AG08396 (cell line): ENCODE results near the gene GRIP1.

Source experiments
- DNase-seq: peaks from one replicate; pipeline ENCODE4 v3.0.0; 2012; ENCODE audit warnings: low spot score, mixed read lengths

GRIP1 gene

GRCh38 chr12:66640691-66641460, 38.0 kb downstream of the GRIP1 start:
- DNase-seq: no peak

- no peak for DNase-seq
These were observed 40.2 kb downstream of the GRIP1 start for GRCh38 chr12:66638666-66639065.

GRCh38 chr12:66637699-66638301, 41.1 kb downstream of the GRIP1 start:
- no peak for DNase-seq

GRCh38 chr12:66636771-66637170, 42.1 kb downstream of the GRIP1 start:
- DNase-seq: no peak

DNA sequence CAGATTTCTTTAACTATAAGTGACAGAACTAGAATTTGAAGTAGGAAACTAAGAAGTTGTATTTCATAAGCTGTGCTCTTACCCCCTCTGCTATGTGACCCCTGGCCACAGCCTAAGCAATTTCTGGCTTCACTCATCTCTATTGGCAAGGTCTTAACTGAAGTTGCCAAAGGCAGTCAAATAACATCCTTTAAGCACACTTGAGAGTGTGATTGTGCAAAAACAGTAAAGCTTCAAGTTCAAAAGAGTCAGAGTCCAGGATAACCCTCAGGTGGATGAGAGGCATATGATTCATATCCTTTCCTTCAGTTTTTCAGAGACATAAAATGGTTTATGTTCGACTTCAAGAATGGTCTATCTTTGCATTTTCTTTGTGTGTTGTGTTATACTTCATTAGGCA, 45.2 kb downstream of the GRIP1 start:
- no peak for DNase-seq

GRCh38 chr12:66629138-66629870, 49.6 kb downstream of the GRIP1 start:
- no peak for DNase-seq

GRCh38 chr12:66627988-66628317, 50.9 kb downstream of the GRIP1 start:
- DNase-seq: no peak

GRCh38 chr12:66627270-66627987, 51.4 kb downstream of the GRIP1 start:
- DNase-seq: no peak

DNA sequence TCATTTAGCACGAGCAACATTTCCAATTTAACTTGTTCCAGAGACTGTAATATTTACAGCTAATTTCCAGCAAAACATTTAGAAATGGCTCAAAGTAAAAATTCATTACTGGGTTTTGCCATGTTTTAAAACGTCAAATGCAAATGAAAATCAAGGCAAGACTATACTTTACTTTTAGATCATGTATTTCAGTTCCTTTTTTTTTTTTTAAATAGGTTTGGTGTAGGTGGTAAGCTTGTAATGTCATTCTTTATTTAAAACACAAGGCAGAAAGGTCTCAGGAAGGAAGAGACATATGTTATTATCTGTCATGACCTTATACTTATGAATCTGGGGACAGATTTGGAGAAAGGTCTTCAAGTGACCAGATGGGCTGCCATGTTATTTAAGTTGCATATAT, 54.1 kb downstream of the GRIP1 start:
- DNase-seq: no peak

- no peak for DNase-seq
These were observed 55.4 kb downstream of the GRIP1 start for GRCh38 chr12:66623455-66623854.

DNA sequence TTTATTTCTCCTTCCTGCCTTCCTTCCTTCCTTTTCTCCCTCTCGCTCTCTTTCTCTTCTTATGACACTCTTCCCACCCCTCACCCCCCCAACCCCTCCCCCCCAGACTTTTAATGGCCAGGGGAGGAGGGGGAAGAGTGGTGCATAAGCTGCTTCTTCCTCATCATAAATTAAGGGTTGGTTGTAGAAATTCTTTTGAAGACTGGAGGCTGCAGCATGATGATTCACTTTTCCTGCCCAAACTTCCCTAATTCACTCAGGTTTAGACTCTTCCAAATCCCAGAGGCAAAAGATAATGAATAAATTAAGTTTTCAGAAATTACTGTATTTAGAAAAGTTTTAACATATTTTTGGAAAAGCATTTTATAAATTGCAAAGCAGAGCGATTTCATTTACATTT, 58.2 kb downstream of the GRIP1 start:
- no peak for DNase-seq

- no peak for DNase-seq
These were observed 58.9 kb downstream of the GRIP1 start for GRCh38 chr12:66620026-66620425.

- no peak for DNase-seq
These were observed 60.9 kb downstream of the GRIP1 start for GRCh38 chr12:66617991-66618390.

- no peak for DNase-seq
These were observed 66.6 kb downstream of the GRIP1 start for GRCh38 chr12:66612090-66612775.

DNA sequence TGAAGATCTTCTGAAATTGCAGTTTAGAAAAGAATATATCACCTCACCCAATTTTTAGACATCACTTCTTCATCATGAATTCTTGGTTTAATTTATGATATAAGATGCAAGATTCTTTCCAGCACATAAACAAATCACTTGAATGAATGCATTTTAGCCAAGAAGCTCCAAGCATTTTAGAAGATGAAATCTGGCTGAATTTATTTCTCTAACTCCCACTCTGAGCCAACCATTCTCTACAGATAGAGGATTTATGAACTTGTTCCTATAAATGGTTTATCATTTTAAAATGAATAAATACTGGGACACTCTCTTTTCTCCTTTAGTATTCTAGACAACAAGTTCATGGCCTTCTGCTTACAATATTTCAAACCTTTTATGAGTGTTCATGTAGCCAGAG, 71.7 kb downstream of the GRIP1 start:
- DNase-seq: no peak

- DNase-seq: no peak
These were observed 73.6 kb downstream of the GRIP1 start for GRCh38 chr12:66605293-66605692.

DNA sequence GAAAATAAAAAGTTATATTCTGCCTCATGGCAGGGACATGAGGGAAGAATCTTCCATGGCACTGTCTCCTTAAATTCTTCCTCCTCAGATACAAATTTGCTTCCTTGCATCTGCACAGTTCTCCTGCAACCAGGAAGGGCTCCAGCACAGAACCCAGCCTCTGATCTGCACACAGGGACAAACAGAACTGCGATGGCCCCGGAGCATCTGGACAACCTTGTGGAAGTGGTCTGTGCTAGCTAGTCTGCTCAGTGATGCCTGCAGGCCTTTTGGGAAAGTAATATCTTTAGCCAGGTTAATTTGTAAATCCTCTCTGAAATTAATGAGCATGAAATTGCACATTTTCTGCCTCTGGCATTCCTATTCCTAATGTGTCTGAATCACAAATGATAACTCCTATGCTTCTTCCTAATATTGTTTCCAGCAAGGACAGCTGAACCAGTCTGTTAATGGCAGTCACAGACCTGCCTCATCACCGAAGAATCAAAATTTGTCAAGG, 74.8 kb downstream of the GRIP1 start:
- no peak for DNase-seq

GRCh38 chr12:66603461-66603860, 75.4 kb downstream of the GRIP1 start:
- DNase-seq: no peak

GRCh38 chr12:66602483-66603143, 76.3 kb downstream of the GRIP1 start:
- DNase-seq: no peak

GRCh38 chr12:66600903-66601302, 78.0 kb downstream of the GRIP1 start:
- no peak for DNase-seq

DNA sequence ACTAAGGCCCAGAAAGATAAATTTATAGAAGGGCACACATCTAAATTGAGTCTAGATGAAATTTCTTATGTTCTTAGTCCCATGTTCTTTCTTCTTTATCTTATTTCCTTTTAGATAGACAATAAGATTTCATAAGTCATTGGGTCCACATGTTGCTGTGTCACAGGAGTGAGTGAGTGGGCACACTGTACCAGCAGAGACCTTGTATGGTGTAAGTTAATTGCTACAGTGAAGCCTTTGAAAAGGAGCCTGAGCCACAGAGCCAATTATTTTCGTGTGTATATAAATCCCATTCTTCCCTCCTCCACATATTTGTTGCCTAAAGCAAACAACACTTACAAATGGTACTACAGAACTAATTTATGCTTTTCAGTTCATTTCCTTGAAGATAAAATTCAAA, 79.1 kb downstream of the GRIP1 start:
- no peak for DNase-seq
